PC-9 (cell line): Measurements from ENCODE around the gene AGAP1. TPM values are rescaled to one million over a fixed set of nuclear protein-coding genes. Genes with fewer than 3 reads are reported as not detected.

Experiments used
- BruUV-seq: library from RNA; stranded (reverse); fragments of 400-500 nt; replicated peaks from 2 replicates; lab custom pipeline; 2021; lab: Mats Ljungman, UMichigan
- CTCF ChIA-PET: fragments of 300-600 bp; sonication (Branson Sonifier 250); formaldehyde crosslinking; loops from one replicate; lab custom pipeline; 2022; ENCODE audit warnings: antibody characterized with exemption; lab: Charles Lee
- POLR2A ChIA-PET: fragments of 300-600 bp; sonication (Branson Sonifier 250); formaldehyde crosslinking; loops from one replicate; lab custom pipeline; 2022; ENCODE audit warnings: antibody characterized with exemption; ENCODE audit not compliant: unreplicated experiment; lab: Charles Lee
- DNase-seq, 2 experiments: peaks; one replicate each; pipeline versions ENCODE4 v3.0.0 to v3.0.0-alpha.2; 2015 to 2022; ENCODE audit warnings: mixed read lengths in 1 of 2
- H2AFZ ChIP-seq: fragments of 200-600 bp; sonication (generic); 2 replicates; pipeline ENCODE4 v1.8.1; 2017; ENCODE audit warnings: antibody characterized with exemption
- H3F3A ChIP-seq: fragments of 200-600 bp; sonication (generic); 2 replicates; pipeline ENCODE4 v1.8.1; 2017; ENCODE audit warnings: antibody characterized with exemption, mild to moderate bottlenecking, low read depth; ENCODE audit not compliant: insufficient read depth
- H3K27ac ChIP-seq: fragments of 200-600 bp; sonication (generic); 2 replicates; pipeline ENCODE4 v1.6.1; 2016; ENCODE audit warnings: mixed run types
- H3K27me3 ChIP-seq: fragments of 200-600 bp; sonication (generic); 2 replicates; pipeline ENCODE4 v1.6.1; 2016; ENCODE audit warnings: low read depth, mixed run types; ENCODE audit not compliant: insufficient read depth
- H3K36me3 ChIP-seq: fragments of 200-600 bp; sonication (generic); 2 replicates; pipeline ENCODE4 v1.6.1; 2016; ENCODE audit warnings: low read depth, mixed run types
- H3K4me1 ChIP-seq: fragments of 200-600 bp; sonication (generic); replicated peaks from 2 replicates; pipeline ENCODE4 v1.6.1; 2016; ENCODE audit warnings: mixed run types; ENCODE audit not compliant: insufficient read depth
- H3K4me2 ChIP-seq: fragments of 200-600 bp; sonication (generic); 2 replicates; pipeline ENCODE4 v1.6.1; 2017; ENCODE audit warnings: mixed run types
- H3K4me3 ChIP-seq: fragments of 200-600 bp; sonication (generic); 2 replicates; pipeline ENCODE4 v1.6.1; 2016; ENCODE audit warnings: mixed run types
- H3K79me2 ChIP-seq: fragments of 200-600 bp; sonication (generic); 2 replicates; pipeline ENCODE4 v1.6.1; 2017; ENCODE audit warnings: low read depth, mixed run types
- H3K9me2 ChIP-seq: fragments of 200-600 bp; sonication (generic); 2 replicates; pipeline ENCODE4 v1.8.1; 2017; ENCODE audit warnings: mild to moderate bottlenecking; ENCODE audit not compliant: insufficient read depth
- H3K9me3 ChIP-seq: fragments of 200-600 bp; sonication (generic); 2 replicates; pipeline ENCODE4 v1.8.1; 2016; ENCODE audit warnings: low read depth; ENCODE audit not compliant: insufficient read depth
- H4K20me1 ChIP-seq: fragments of 200-600 bp; sonication (generic); 2 replicates; pipeline ENCODE4 v1.8.1; 2017; ENCODE audit not compliant: insufficient read depth
- EZH2 ChIP-seq: fragments of 200-600 bp; sonication (generic); IDR thresholded peaks from 2 replicates; pipeline ENCODE4 v1.8.0; 2017; ENCODE audit warnings: antibody characterized with exemption, low read depth
- intact Hi-C: fragments of 100-400 bp; cut with micrococcal nuclease; formaldehyde crosslinking; loops from one replicate; pipeline ENCODE4 v1.10.0; 2022; ENCODE audit not compliant: unreplicated experiment
- total RNA-seq: library from RNA; stranded (reverse); gene quantifications from 2 replicates; pipeline ENCODE4 v1.2.3, GENCODE V29; 2021
- TF ChIP-seq, protein P1 (sequence below): fragments of 200-600 bp; sonication (generic); conservative IDR thresholded peaks from 2 replicates; pipeline ENCODE4 v1.6.1; 2017; ENCODE audit warnings: mixed run types, antibody characterized with exemption, mild to moderate bottlenecking, moderate library complexity

Gene AGAP1
- total RNA-seq, 1 experiment from 2014 or later = 91.4 TPM

- H3F3A ChIP-seq = peaks cover 8% of the 10 kb centered on the region
- H3K4me1 ChIP-seq = no peaks in the 10 kb centered on the region
- TF ChIP-seq, protein P1, sequence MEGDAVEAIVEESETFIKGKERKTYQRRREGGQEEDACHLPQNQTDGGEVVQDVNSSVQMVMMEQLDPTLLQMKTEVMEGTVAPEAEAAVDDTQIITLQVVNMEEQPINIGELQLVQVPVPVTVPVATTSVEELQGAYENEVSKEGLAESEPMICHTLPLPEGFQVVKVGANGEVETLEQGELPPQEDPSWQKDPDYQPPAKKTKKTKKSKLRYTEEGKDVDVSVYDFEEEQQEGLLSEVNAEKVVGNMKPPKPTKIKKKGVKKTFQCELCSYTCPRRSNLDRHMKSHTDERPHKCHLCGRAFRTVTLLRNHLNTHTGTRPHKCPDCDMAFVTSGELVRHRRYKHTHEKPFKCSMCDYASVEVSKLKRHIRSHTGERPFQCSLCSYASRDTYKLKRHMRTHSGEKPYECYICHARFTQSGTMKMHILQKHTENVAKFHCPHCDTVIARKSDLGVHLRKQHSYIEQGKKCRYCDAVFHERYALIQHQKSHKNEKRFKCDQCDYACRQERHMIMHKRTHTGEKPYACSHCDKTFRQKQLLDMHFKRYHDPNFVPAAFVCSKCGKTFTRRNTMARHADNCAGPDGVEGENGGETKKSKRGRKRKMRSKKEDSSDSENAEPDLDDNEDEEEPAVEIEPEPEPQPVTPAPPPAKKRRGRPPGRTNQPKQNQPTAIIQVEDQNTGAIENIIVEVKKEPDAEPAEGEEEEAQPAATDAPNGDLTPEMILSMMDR = no peak
- no peak for TF ChIP-seq EZH2
- BruUV-seq = no TSS peak
- intact Hi-C loops = loop anchor here (10.0 kb wide), 1 partner anchor 570 kb away; no protein-coding TSS in a partner anchor
- CTCF ChIA-PET = no interaction called here
- H3K9me2 ChIP-seq = no peaks in the 10 kb centered on the region
- no peak overlapping the region for H3K4me3 ChIP-seq
- no peaks in the 10 kb centered on the region; the same call in 1 of the 2 replicates for H3K36me3 ChIP-seq
- H3K27me3 ChIP-seq = no peaks in the 10 kb centered on the region
- POLR2A ChIA-PET = no interaction called here
- H3K27ac ChIP-seq = no peak overlapping the region
- DNase-seq = no peak
- no peak overlapping the region for H3K4me2 ChIP-seq
- H2AFZ ChIP-seq = no peak overlapping the region
- no peaks in the 10 kb centered on the region for H3K9me3 ChIP-seq
- peaks cover 20% of the 10 kb centered on the region for H4K20me1 ChIP-seq
- no peaks in the 10 kb centered on the region for H3K79me2 ChIP-seq
Measured at GRCh38 chr2:235774153-235774870, 280.5 kb downstream of the AGAP1 start.

DNA sequence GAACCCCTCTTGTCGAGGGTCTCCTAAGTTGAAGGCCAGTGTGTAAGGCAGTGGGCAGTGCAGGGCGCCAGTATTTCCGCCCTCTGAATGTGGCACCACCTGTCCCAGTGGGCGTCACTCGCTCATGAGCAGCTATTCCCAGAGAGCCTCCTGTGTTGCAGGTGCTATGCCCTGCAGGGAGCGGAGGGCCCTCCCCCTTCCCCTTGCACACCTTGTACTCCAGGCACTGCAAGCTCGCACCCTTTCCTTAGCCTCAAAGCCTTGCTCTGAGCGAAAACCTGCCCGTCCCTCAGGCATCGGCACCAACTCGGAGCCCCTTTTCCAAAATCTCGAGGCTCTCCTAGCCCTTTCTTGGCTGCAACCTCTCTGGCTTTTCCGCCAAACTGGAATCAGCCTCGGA, 282.7 kb downstream of the AGAP1 start:
- H3K27ac ChIP-seq = no peak overlapping the region
- no peaks in the 10 kb centered on the region for H3K4me1 ChIP-seq
- BruUV-seq = no TSS peak
- ChIA-PET POLR2A (no interaction called here), CTCF (interaction anchor here (0.6 kb wide), 1 partner anchor 263 kb away, joined by 4 read pairs; no protein-coding TSS in a partner anchor)
- no peak for DNase-seq
- no peak overlapping the region for H3K4me3 ChIP-seq
- no peaks in the 10 kb centered on the region for H3K79me2 ChIP-seq
- peaks cover 21% of the 10 kb centered on the region for H4K20me1 ChIP-seq
- intact Hi-C loops = loop anchor here (5.0 to 10.0 kb wide), 2 partner anchors 568 to 1286 kb away; no protein-coding TSS in a partner anchor
- H3K36me3 ChIP-seq = no peaks in the 10 kb centered on the region; the same call in 1 of the 2 replicates
- H3K9me2 ChIP-seq = no peaks in the 10 kb centered on the region
- no peaks in the 10 kb centered on the region for H3K9me3 ChIP-seq
- TF ChIP-seq, protein P1 = no peak
- no peak for TF ChIP-seq EZH2
- H3K27me3 ChIP-seq = no peaks in the 10 kb centered on the region
- H3F3A ChIP-seq = peaks cover 8% of the 10 kb centered on the region; the same call in 1 of the 2 replicates
- no peak overlapping the region for H2AFZ ChIP-seq
- H3K4me2 ChIP-seq = no peak overlapping the region

DNA sequence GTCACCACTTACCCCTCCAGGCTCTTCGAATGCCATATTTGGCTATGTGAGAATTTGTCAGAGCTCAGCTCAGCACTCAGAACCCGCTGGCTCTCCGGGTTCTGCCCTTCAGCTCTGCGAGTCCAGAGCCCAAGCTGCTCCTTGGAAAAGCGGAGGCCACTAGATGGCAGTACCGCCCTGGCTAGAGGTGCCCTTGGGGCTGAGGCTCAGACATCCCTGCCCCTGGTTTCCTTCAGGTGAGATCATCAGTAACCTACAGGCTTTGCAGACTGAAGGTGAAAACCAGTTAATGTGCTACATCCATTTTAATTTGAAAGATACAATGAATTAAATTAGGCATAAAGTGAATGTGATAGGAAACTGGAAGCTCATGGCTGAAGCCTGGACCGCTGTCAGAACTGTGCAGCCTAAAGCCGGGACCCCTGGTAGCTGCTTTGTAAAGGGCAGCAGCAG, 285.6 kb downstream of the AGAP1 start:
- peak; percentile 66 to 87 for DNase-seq
- no peaks in the 10 kb centered on the region for H3K9me2 ChIP-seq
- H3K9me3 ChIP-seq = no peaks in the 10 kb centered on the region
- no peak overlapping the region for H3K4me3 ChIP-seq
- peaks cover 15% of the 10 kb centered on the region; the same call in 1 of the 2 replicates for H3F3A ChIP-seq
- H3K4me1 ChIP-seq = no peaks in the 10 kb centered on the region
- H3K27me3 ChIP-seq = no peaks in the 10 kb centered on the region
- no peak overlapping the region for H3K4me2 ChIP-seq
- TF ChIP-seq EZH2 = no peak
- TF ChIP-seq, protein P1 = peak; percentile 93
- intact Hi-C loops = loop anchor here (1.0 to 10.0 kb wide), 3 partner anchors 402 to 1283 kb away; no protein-coding TSS in a partner anchor
- no peak overlapping the region for H3K27ac ChIP-seq
- peaks cover 21% of the 10 kb centered on the region for H4K20me1 ChIP-seq
- CTCF ChIA-PET = interaction anchor here (0.6 to 2.3 kb wide), 9 partner anchors 13 to 1282 kb away, joined by 3 to 31 read pairs (median 3); no protein-coding TSS in a partner anchor
- no peak overlapping the region for H2AFZ ChIP-seq
- H3K79me2 ChIP-seq = no peaks in the 10 kb centered on the region
- POLR2A ChIA-PET = interaction anchor here (0.5 to 0.6 kb wide), 2 partner anchors 287 to 396 kb away, joined by 4 to 7 read pairs; no protein-coding TSS in a partner anchor
- no TSS peak for BruUV-seq
- H3K36me3 ChIP-seq = no peaks in the 10 kb centered on the region
